H1 (cell line): ENCODE results near the gene NXN.

Experiments used
- ASH2L ChIP-seq: fragments of 200-600, 300-600 bp; sonication (generic); IDR thresholded peaks from one replicate; pipeline ENCODE4 v1.7.1; 2017; ENCODE audit warnings: low read length
- ATF2 ChIP-seq: IDR thresholded peaks from 2 replicates; pipeline ENCODE4 v1.6.1; 2012; ENCODE audit warnings: low read length, inconsistent platforms
- CREB1 ChIP-seq: IDR thresholded peaks from 2 replicates; pipeline ENCODE4 v1.6.1; 2012; ENCODE audit warnings: inconsistent platforms
- EP300 ChIP-seq, 2 experiments: IDR thresholded peaks; 1 replicate in 1 of 2; 2 replicates in 1 of 2; pipeline ENCODE4 v1.6.1; 2011 to 2012; ENCODE audit warnings: low read depth in 2 of 2, low read length in 2 of 2, mild to moderate bottlenecking in 2 of 2, borderline replicate concordance in 1 of 2, inconsistent platforms in 1 of 2, moderate library complexity in 1 of 2
- JUND ChIP-seq: IDR thresholded peaks from 2 replicates; pipeline ENCODE4 v1.6.1; 2011; ENCODE audit warnings: mild to moderate bottlenecking, improper control_type of control experiment, low read length
- POLR2A ChIP-seq, 2 experiments: IDR thresholded peaks; 1 replicate in 1 of 2; 2 replicates in 1 of 2; pipeline ENCODE4 v1.6.1; 2011; ENCODE audit warnings: low read depth in 2 of 2, low read length in 2 of 2, mild to moderate bottlenecking in 2 of 2; ENCODE audit errors: control extremely low read depth in 1 of 2
- POLR2AphosphoS5 ChIP-seq: IDR thresholded peaks from 2 replicates; pipeline ENCODE4 v1.6.1; 2011; ENCODE audit warnings: low read depth, low read length
- RAD21 ChIP-seq, 2 experiments: IDR thresholded peaks in 1 of 2; conservative IDR thresholded peaks in 1 of 2; 2 replicates each; pipeline ENCODE4 v1.6.1; 2011; ENCODE audit warnings: low read depth in 2 of 2, low read length in 2 of 2, improper control_type of control experiment in 1 of 2, inconsistent platforms in 1 of 2, mild to moderate bottlenecking in 1 of 2, moderate library complexity in 1 of 2
- SP1 ChIP-seq: IDR thresholded peaks from 2 replicates; pipeline ENCODE4 v1.6.1; 2011; ENCODE audit warnings: low read depth, low read length
- TAF1 ChIP-seq: IDR thresholded peaks from 2 replicates; pipeline ENCODE4 v1.6.1; 2011; ENCODE audit warnings: mild to moderate bottlenecking, low read depth, low read length
- TCF12 ChIP-seq: IDR thresholded peaks from 2 replicates; pipeline ENCODE4 v1.6.1; 2011; ENCODE audit warnings: low read depth, mild to moderate bottlenecking, low read length
- YY1 ChIP-seq: IDR thresholded peaks from 2 replicates; pipeline ENCODE4 v1.6.1; 2011; ENCODE audit warnings: low read depth, mild to moderate bottlenecking, low read length
- TF ChIP-seq, protein P1 (sequence below), 3 experiments: IDR thresholded peaks; 1 replicate in 2 of 3; 2 replicates in 1 of 3; pipeline versions ENCODE4 v1.5.1 to v1.6.1; 2011; ENCODE audit warnings: low read length in 3 of 3, mild to moderate bottlenecking in 3 of 3, inconsistent platforms in 2 of 3, low read depth in 1 of 3, moderate library complexity in 1 of 3; ENCODE audit not compliant: insufficient read depth in 1 of 3; ENCODE audit errors: control extremely low read depth in 1 of 3

- TF ChIP-seq TCF12 = no peak
- TF ChIP-seq EP300 (IDR thresholded peaks at IDR 0.05; ENCODE audit: borderline replicate concordance in 1 of 2, low read depth in 2 of 2, low read length in 2 of 2) = no peak
- TF ChIP-seq POLR2A (IDR thresholded peaks at IDR 0.05; ENCODE audit: control extremely low read depth in 1 of 2, low read depth in 2 of 2, low read length in 2 of 2) = no peak
- no peak for TF ChIP-seq POLR2AphosphoS5
- no peak for TF ChIP-seq ASH2L
- TF ChIP-seq, protein P1, sequence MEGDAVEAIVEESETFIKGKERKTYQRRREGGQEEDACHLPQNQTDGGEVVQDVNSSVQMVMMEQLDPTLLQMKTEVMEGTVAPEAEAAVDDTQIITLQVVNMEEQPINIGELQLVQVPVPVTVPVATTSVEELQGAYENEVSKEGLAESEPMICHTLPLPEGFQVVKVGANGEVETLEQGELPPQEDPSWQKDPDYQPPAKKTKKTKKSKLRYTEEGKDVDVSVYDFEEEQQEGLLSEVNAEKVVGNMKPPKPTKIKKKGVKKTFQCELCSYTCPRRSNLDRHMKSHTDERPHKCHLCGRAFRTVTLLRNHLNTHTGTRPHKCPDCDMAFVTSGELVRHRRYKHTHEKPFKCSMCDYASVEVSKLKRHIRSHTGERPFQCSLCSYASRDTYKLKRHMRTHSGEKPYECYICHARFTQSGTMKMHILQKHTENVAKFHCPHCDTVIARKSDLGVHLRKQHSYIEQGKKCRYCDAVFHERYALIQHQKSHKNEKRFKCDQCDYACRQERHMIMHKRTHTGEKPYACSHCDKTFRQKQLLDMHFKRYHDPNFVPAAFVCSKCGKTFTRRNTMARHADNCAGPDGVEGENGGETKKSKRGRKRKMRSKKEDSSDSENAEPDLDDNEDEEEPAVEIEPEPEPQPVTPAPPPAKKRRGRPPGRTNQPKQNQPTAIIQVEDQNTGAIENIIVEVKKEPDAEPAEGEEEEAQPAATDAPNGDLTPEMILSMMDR (IDR thresholded peaks at IDR 0.05; ENCODE audit: control extremely low read depth in 1 of 3, insufficient read depth in 1 of 3, low read depth in 1 of 3, low read length in 3 of 3) = no peak
- no peak for TF ChIP-seq TAF1
- TF ChIP-seq SP1 = no peak
- TF ChIP-seq RAD21 (IDR thresholded peaks at IDR 0.05 in 1 of 2, conservative IDR thresholded peaks at IDR 0.05 in 1 of 2; ENCODE audit: low read depth in 2 of 2, low read length in 2 of 2) = no peak
- TF ChIP-seq CREB1 = no peak
- TF ChIP-seq YY1 = no peak
- TF ChIP-seq JUND = no peak
- TF ChIP-seq ATF2 = no peak
These were observed 83.1 kb downstream of the NXN start for GRCh38 chr17:896454-896853.
